Tibial nerve (tissue), 4 donors: ENCODE data around the gene OR11A1. TPM values are rescaled to one million over a fixed set of nuclear protein-coding genes. Genes with fewer than 3 reads are reported as not detected.

Experiments
- DNase-seq, 2 donors: peaks; one replicate each; pipeline ENCODE4 v3.0.0-alpha.2; 2019; ENCODE audit warnings: low spot score in 2 of 2
- H3K27ac ChIP-seq, 4 donors: fragments of 200-600 bp; sonication (generic) in 3 of 4; one replicate each; pipeline ENCODE4 v1.5.1; 2017 to 2019; ENCODE audit warnings: mild to moderate bottlenecking in 1 of 4
- H3K27me3 ChIP-seq, 2 donors: fragments of 200-600 bp; sonication (generic) in 1 of 2; one replicate each; pipeline versions ENCODE4 v1.5.1 to v1.6.0; 2017 to 2019
- H3K36me3 ChIP-seq, 3 donors: fragments of 200-600 bp; sonication (generic); one replicate each; pipeline ENCODE4 v1.5.1; 2018 to 2019
- H3K4me1 ChIP-seq, 4 donors: fragments of 200-600 bp; sonication (generic) in 3 of 4; one replicate each; pipeline ENCODE4 v1.5.1; 2017 to 2019
- H3K4me3 ChIP-seq, 4 donors: fragments of 200-600 bp; sonication (generic) in 3 of 4; one replicate each; pipeline ENCODE4 v1.5.1; 2017 to 2019; ENCODE audit warnings: mild to moderate bottlenecking in 1 of 4, moderate library complexity in 1 of 4
- H3K9me3 ChIP-seq, 4 donors: fragments of 200-600 bp; sonication (generic) in 3 of 4; one replicate each; pipeline ENCODE4 v1.5.1; 2017 to 2019
- EP300 ChIP-seq, 2 donors: sonication (generic); formaldehyde crosslinking; IDR thresholded peaks; one replicate each; pipeline ENCODE4 v1.6.1; 2017; ENCODE audit warnings: antibody characterized with exemption in 2 of 2, mild to moderate bottlenecking in 1 of 2
- POLR2A ChIP-seq, 2 donors: fragments of 450-650 bp; IDR thresholded peaks; one replicate each; pipeline ENCODE4 v1.6.1; 2017; ENCODE audit warnings: antibody characterized with exemption in 2 of 2, mild to moderate bottlenecking in 2 of 2, moderate library complexity in 2 of 2
- whole genome bisulfite sequencing, 2 donors: methylation state at CpG; one replicate each; pipeline ENCODE4 v1.1.5; 2018; 5-methylcytosine and 5-hydroxymethylcytosine counted together
- total RNA-seq, 4 donors: library from RNA; depleted of rRNA; stranded (reverse); fragments of >200 nt; gene quantifications; one replicate each; pipeline ENCODE4 v1.1.0, GENCODE V29; 2016
- TF ChIP-seq, protein P1 (sequence below), 5 experiments: fragments of 200-600 bp in 3 of 5; fragments of 450-650 bp in 2 of 5; sonication (generic) in 3 of 5; IDR thresholded peaks; one replicate each; pipeline ENCODE4 v1.5.1; 2016 to 2019; ENCODE audit warnings: antibody characterized with exemption in 5 of 5, mild to moderate bottlenecking in 3 of 5, moderate library complexity in 2 of 5

Gene OR11A1
- total RNA-seq, 4 donors from 2014 or later: not detected

DNA sequence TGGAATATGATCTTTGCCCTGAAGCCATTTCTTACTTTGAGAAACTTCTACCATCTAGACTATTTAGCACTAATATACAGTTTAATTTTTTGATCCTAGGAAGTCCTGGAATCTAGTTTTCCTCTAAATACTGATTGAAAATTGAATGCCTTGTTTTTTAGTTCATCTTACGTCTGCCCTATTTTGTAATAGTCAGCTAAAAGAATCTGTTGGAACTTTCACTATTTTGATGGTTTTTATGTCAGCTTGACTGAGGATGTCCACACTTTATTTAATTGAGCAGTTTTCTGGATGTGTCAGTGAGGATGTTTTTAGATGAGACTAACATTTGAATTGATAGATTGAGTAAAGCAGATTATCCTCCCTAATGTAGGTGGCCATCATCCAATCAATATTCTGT is 53.1 kb downstream of the OR11A1 start:
- H3K4me3 ChIP-seq: no peak overlapping the region
- peaks cover 0 to 18% (median 0%) of the 10 kb centered on the region in 4 donors for H3K9me3 ChIP-seq
- H3K27me3 ChIP-seq: no peaks in the 10 kb centered on the region
- TF ChIP-seq POLR2A (IDR thresholded peaks at IDR 0.05): no peak
- TF ChIP-seq, protein P1, sequence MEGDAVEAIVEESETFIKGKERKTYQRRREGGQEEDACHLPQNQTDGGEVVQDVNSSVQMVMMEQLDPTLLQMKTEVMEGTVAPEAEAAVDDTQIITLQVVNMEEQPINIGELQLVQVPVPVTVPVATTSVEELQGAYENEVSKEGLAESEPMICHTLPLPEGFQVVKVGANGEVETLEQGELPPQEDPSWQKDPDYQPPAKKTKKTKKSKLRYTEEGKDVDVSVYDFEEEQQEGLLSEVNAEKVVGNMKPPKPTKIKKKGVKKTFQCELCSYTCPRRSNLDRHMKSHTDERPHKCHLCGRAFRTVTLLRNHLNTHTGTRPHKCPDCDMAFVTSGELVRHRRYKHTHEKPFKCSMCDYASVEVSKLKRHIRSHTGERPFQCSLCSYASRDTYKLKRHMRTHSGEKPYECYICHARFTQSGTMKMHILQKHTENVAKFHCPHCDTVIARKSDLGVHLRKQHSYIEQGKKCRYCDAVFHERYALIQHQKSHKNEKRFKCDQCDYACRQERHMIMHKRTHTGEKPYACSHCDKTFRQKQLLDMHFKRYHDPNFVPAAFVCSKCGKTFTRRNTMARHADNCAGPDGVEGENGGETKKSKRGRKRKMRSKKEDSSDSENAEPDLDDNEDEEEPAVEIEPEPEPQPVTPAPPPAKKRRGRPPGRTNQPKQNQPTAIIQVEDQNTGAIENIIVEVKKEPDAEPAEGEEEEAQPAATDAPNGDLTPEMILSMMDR (IDR thresholded peaks at IDR 0.05): no peak
- no peak for TF ChIP-seq EP300 (IDR thresholded peaks at IDR 0.05)
- 48 to 88% methylated on average over 1 of the region's 1 CpG for WGBS, 2 donors
- no peak for DNase-seq
- no peaks in the 10 kb centered on the region for H3K36me3 ChIP-seq
- H3K27ac ChIP-seq: no peak overlapping the region
- no peaks in the 10 kb centered on the region for H3K4me1 ChIP-seq

DNA sequence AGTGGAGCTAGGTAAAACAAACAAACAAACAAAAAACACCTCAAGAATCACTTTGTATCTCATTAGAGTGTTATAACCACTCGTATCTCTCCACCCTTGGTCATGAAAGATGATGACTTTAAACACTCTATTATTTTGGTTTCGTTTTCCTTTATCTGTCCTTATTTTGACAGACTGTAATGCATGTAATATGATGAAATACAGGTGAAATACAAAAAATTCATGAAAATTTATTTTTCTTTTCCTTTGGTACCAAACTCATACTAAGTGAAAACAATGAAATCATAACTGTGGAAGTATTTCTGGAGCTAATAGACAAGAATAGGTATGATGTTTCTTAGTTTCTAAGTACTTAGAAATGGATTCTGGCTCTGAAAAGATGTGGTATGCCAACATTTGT is 57.3 kb downstream of the OR11A1 start:
- Histone ChIP-seq H3K27ac (no peak overlapping the region), H3K27me3 (no peaks in the 10 kb centered on the region), H3K36me3 (no peaks in the 10 kb centered on the region), H3K9me3 (no peaks in the 10 kb centered on the region), H3K4me1 (no peaks in the 10 kb centered on the region), H3K4me3 (no peak overlapping the region)
- 82 to 87% methylated on average over 2 of the region's 2 CpGs for WGBS, 2 donors
- TF ChIP-seq, protein P1 (IDR thresholded peaks at IDR 0.05): no peak
- TF ChIP-seq POLR2A (IDR thresholded peaks at IDR 0.05) (no peak), EP300 (IDR thresholded peaks at IDR 0.05) (no peak)
- no peak for DNase-seq

DNA sequence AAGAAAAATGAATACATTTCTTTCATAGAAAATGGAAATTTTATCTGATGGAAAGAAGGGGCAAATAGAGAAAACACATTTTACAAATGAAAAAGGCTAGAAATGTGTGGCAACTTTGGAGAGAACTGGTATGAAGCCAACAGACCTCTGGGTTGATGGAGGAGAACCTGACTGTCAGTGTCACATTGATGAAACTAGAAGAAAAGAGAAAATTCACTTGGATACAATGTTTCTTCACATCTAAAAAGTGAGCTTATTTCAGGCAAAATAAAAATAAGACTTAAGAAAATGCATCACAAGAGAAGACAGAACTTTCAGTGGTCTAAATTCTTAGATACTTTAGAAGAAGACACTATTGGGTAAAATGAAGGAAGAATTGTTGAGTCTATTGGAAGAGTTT is 61.5 kb downstream of the OR11A1 start, which contains the start of gene OR12D2:
Gene OR12D2, plus strand, starts transcription at position 301 of the 400 bp plus-strand sequence. CDS start 1,069 bp downstream, outside the sequence.
- H3K4me1 ChIP-seq: no peaks in the 10 kb centered on the region
- no peaks in the 10 kb centered on the region for H3K9me3 ChIP-seq
- H3K4me3 ChIP-seq: no peak within 1 kb of the TSS
- no peak within 1 kb of the TSS for H3K27ac ChIP-seq
- H3K36me3 ChIP-seq: no peaks in the 10 kb centered on the region
- no peaks in the 10 kb centered on the region for H3K27me3 ChIP-seq
- TF ChIP-seq POLR2A (IDR thresholded peaks at IDR 0.05) (no peak), EP300 (IDR thresholded peaks at IDR 0.05) (no peak)
- TF ChIP-seq, protein P1 (IDR thresholded peaks at IDR 0.05): no peak
- no peak for DNase-seq

DNA sequence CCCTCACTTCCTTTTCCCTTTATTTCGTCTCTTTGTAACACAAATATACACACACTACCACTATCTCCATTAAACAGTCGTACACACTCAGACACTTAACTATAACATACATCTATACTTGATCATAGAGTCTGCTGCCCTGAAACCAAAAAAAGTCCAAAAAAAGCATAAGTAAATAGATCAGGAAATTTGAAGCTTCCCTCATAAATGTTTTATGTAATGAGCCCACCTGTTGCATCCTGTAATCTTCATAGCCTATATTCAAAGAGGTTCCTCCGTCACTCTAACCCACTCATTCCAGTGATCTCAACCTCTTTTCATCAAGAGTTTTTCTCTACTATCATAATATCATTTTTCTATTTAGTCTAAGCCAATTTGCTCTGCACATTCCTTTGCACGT is 68.3 kb downstream of the OR11A1 start:
- TF ChIP-seq EP300 (IDR thresholded peaks at IDR 0.05): no peak
- no peak for TF ChIP-seq POLR2A (IDR thresholded peaks at IDR 0.05)
- TF ChIP-seq, protein P1 (IDR thresholded peaks at IDR 0.05): no peak
- Histone ChIP-seq H3K27me3 (no peaks in the 10 kb centered on the region), H3K9me3 (no peaks in the 10 kb centered on the region), H3K4me3 (no peak overlapping the region), H3K36me3 (no peaks in the 10 kb centered on the region), H3K4me1 (no peaks in the 10 kb centered on the region), H3K27ac (no peak overlapping the region)
- no peak for DNase-seq
- 68 to 69% methylated on average over 4 of the region's 4 CpGs for WGBS, 2 donors

DNA sequence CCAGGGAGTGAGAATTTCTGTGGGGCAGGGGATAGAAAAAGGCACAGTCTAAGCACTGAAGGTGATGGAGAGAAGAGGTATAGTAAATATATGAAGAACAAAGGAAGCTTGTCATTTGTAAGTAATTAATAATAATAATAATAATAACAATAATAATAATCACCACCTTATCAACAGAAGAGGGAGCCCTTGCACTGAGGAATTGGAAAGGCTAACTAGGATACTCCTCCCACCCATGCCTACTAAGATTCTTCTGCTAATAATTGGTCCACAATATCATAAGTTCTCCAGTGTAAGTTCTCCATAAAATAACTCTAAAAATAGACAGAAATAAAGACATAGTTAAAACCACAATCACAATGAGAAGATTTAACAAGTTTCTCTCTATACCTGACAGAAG is 80.9 kb downstream of the OR11A1 start:
- DNase-seq: no peak
- Histone ChIP-seq H3K4me1 (no peaks in the 10 kb centered on the region), H3K9me3 (peaks cover 0 to 4% (median 0%) of the 10 kb centered on the region in 4 donors), H3K27ac (no peak overlapping the region), H3K36me3 (no peaks in the 10 kb centered on the region), H3K27me3 (no peaks in the 10 kb centered on the region), H3K4me3 (no peak overlapping the region)
- TF ChIP-seq, protein P1 (IDR thresholded peaks at IDR 0.05): no peak

Other genes with a start within 250 kb of the OR11A1 start
- gene OR14J1, start 155.4 kb downstream of the OR11A1 start, total RNA-seq: not detected
- gene OR5V1, start 88.2 kb downstream of the OR11A1 start, total RNA-seq: not detected
- gene OR12D3, start 81.8 kb downstream of the OR11A1 start, total RNA-seq: not detected
- gene OR12D2, start 61.4 kb downstream of the OR11A1 start, total RNA-seq: not detected
- gene OR12D1, start 42.1 kb downstream of the OR11A1 start, total RNA-seq: not detected
- gene OR10C1, start 17.8 kb downstream of the OR11A1 start, total RNA-seq: not detected
- gene OR2H1, start 84 bp upstream of the OR11A1 start, total RNA-seq: not detected
- under 1 TPM in 1 of 4 donors, not detected in 3; 0.42 TPM for gene MAS1L, start 30.9 kb upstream of the OR11A1 start, total RNA-seq
- gene UBD, start 102.7 kb upstream of the OR11A1 start, total RNA-seq: 10 to 100 TPM in 1 of 4 donors, under 1 TPM in 1, not detected in 2; 0.63 to 11.6 TPM
- gene OR2H2, start 128.1 kb upstream of the OR11A1 start, total RNA-seq: not detected
- gene GABBR1, start 176.1 kb upstream of the OR11A1 start, total RNA-seq: 10 to 100 TPM; 55.3 to 89.6 (median 70.5) TPM
- not detected for gene MOG, start 200.0 kb upstream of the OR11A1 start, total RNA-seq
- under 1 TPM in 1 of 4 donors, not detected in 3; 0.66 TPM for gene ZFP57, start 224.1 kb upstream of the OR11A1 start, total RNA-seq